ENCODE results near the gene IDI1.
A peak's percentile ranks its signal among the peaks of the same experiment; 100 is the strongest.

The IDI1 gene

GRCh38 chr10:1054684-1055083, 5.8 kb upstream of the IDI1 start:
- no peak for TF ChIP-seq CTCF (IDR thresholded peaks at IDR 0.05; ENCODE audit: extremely low read depth, insufficient read depth, missing control alignments)
- no peak for DNase-seq (ENCODE audit: low spot score)
- in situ Hi-C loops (cut with MboI; ENCODE audit: low pct_unique_long_range_greater_than_20kb, low sequenced_read_pairs, unreplicated experiment) = no loop called here

- in situ Hi-C loops (cut with MboI; ENCODE audit: low pct_unique_long_range_greater_than_20kb, low sequenced_read_pairs, unreplicated experiment) = no loop called here
- DNase-seq (ENCODE audit: low spot score) = peak; percentile 29
- TF ChIP-seq CTCF (IDR thresholded peaks at IDR 0.05; ENCODE audit: extremely low read depth, insufficient read depth, missing control alignments) = no peak
These were observed 1.6 kb upstream of the IDI1 start for GRCh38 chr10:1050554-1050953.

- DNase-seq (ENCODE audit: low spot score) = no peak
- in situ Hi-C loops (cut with MboI; ENCODE audit: low pct_unique_long_range_greater_than_20kb, low sequenced_read_pairs, unreplicated experiment) = no loop called here
- no peak for TF ChIP-seq CTCF (IDR thresholded peaks at IDR 0.05; ENCODE audit: extremely low read depth, insufficient read depth, missing control alignments)
These were observed 1.2 kb upstream of the IDI1 start for GRCh38 chr10:1050145-1050544.

GRCh38 chr10:1049425-1049958, 573 bp upstream of the IDI1 start:
- no peak for TF ChIP-seq CTCF (IDR thresholded peaks at IDR 0.05; ENCODE audit: extremely low read depth, insufficient read depth, missing control alignments)
- no peak for DNase-seq (ENCODE audit: low spot score)
- in situ Hi-C loops (cut with MboI; ENCODE audit: low pct_unique_long_range_greater_than_20kb, low sequenced_read_pairs, unreplicated experiment) = no loop called here

- TF ChIP-seq CTCF (IDR thresholded peaks at IDR 0.05; ENCODE audit: extremely low read depth, insufficient read depth, missing control alignments) = no peak
- in situ Hi-C loops (cut with MboI; ENCODE audit: low pct_unique_long_range_greater_than_20kb, low sequenced_read_pairs, unreplicated experiment) = no loop called here
- DNase-seq (ENCODE audit: low spot score) = no peak
These were observed 579 bp downstream of the IDI1 start for GRCh38 chr10:1048349-1048731.

GRCh38 chr10:1047937-1048336, 982 bp downstream of the IDI1 start:
- TF ChIP-seq CTCF (IDR thresholded peaks at IDR 0.05; ENCODE audit: extremely low read depth, insufficient read depth, missing control alignments) = no peak
- no peak for DNase-seq (ENCODE audit: low spot score)
- in situ Hi-C loops (cut with MboI; ENCODE audit: low pct_unique_long_range_greater_than_20kb, low sequenced_read_pairs, unreplicated experiment) = no loop called here

GRCh38 chr10:1045415-1045814, 3.5 kb downstream of the IDI1 start:
- DNase-seq (ENCODE audit: low spot score) = no peak
- in situ Hi-C loops (cut with MboI; ENCODE audit: low pct_unique_long_range_greater_than_20kb, low sequenced_read_pairs, unreplicated experiment) = no loop called here
- TF ChIP-seq CTCF (IDR thresholded peaks at IDR 0.05; ENCODE audit: extremely low read depth, insufficient read depth, missing control alignments) = no peak

Data from GM13977 (cell line).